K562 (cell line): ENCODE results near the gene TNFAIP6. TPM values are rescaled to one million over a fixed set of nuclear protein-coding genes. Genes with fewer than 3 reads are reported as not detected.

Source experiments
- ATAC-seq: fragments of 200-7000 bp; cut with Tn5 transposase; 3 replicates; pipeline ENCODE4 v1.9.1; 2020; ENCODE audit warnings: moderate library complexity
- BruUV-seq: library from RNA; stranded (reverse); fragments of 400-500 nt; replicated peaks from 2 replicates; lab custom pipeline; 2021; lab: Mats Ljungman, UMichigan
- CTCF ChIA-PET: fragments of 300-600 bp; formaldehyde crosslinking; extraction: SDS; loops from one replicate; lab custom pipeline; 2021; ENCODE audit warnings: low intra/inter-chr PET ratio; lab: Yijun Ruan, JAX
- POLR2A ChIA-PET: fragments of 300-600, 350-650 bp; sonication (Branson Sonifier 250); formaldehyde crosslinking; extraction: SDS; loops from one replicate; lab custom pipeline; 2021; ENCODE audit warnings: antibody characterized with exemption, inconsistent platforms; lab: Yijun Ruan, JAX
- DNase-seq, 4 experiments: peaks; one replicate each; pipeline versions ENCODE4 v3.0.0 to v3.0.0-alpha.2; 2011 to 2018; ENCODE audit warnings: low spot score in 3 of 4, mixed read lengths in 3 of 4; ENCODE audit errors: extremely low read depth in 1 of 4
- FAIRE-seq: peaks from 2 replicates; lab custom pipeline; 2011; peaks lifted over from hg19 to GRCh38; lab: Jason Lieb, UNC
- H2AFZ ChIP-seq: 2 replicates; pipeline ENCODE4 v1.6.0; 2011; ENCODE audit warnings: low read depth, low read length, control low read depth, inconsistent platforms
- H3K27ac ChIP-seq: fragments of 200-600 bp; 3 replicates; pipeline ENCODE4 v1.8.0; 2011; ENCODE audit warnings: low read depth, mild to moderate bottlenecking, control low read depth, inconsistent platforms, low read length, moderate library complexity, mixed read lengths; ENCODE audit errors: extremely low read depth
- H3K27me3 ChIP-seq, 2 experiments: fragments of 300-600 bp in 1 of 2; 2 replicates in 1 of 2; 3 replicates in 1 of 2; pipeline versions ENCODE4 v1.6.0 to v1.8.0; 2011; ENCODE audit warnings: inconsistent platforms in 2 of 2, low read length in 2 of 2, mild to moderate bottlenecking in 1 of 2, mixed read lengths in 1 of 2, moderate library complexity in 1 of 2; ENCODE audit not compliant: control insufficient read depth in 2 of 2, insufficient read depth in 2 of 2
- H3K36me3 ChIP-seq: fragments of 300-600 bp; 3 replicates; pipeline ENCODE4 v1.8.0; 2011; ENCODE audit warnings: mild to moderate bottlenecking, low read length, inconsistent platforms; ENCODE audit not compliant: control insufficient read depth, insufficient read depth
- H3K4me1 ChIP-seq, 2 experiments: fragments of 200-600 bp in 1 of 2; replicated peaks in 1 of 2; 2 replicates in 1 of 2; 3 replicates in 1 of 2; pipeline versions ENCODE4 v1.5.1 to v1.8.0; 2011; ENCODE audit warnings: inconsistent platforms in 2 of 2, low read length in 2 of 2, mild to moderate bottlenecking in 1 of 2, mixed read lengths in 1 of 2, moderate library complexity in 1 of 2; ENCODE audit not compliant: control insufficient read depth in 2 of 2, insufficient read depth in 2 of 2
- H3K4me2 ChIP-seq: 2 replicates; pipeline ENCODE4 v1.6.1; 2011; ENCODE audit warnings: low read length, control low read depth, inconsistent platforms, mixed read lengths; ENCODE audit not compliant: insufficient read depth
- H3K4me3 ChIP-seq: fragments of 200-600 bp; sonication (generic), shearing (Covaris generic); 2 replicates; pipeline ENCODE4 v1.5.1; 2016; ENCODE audit warnings: control low read depth, inconsistent platforms
- H3K79me2 ChIP-seq: fragments of 200-600 bp; 3 replicates; pipeline ENCODE4 v1.8.0; 2011; ENCODE audit warnings: low read length, inconsistent platforms; ENCODE audit not compliant: control insufficient read depth, insufficient read depth
- H3K9ac ChIP-seq, 2 experiments: 2 replicates each; pipeline versions ENCODE4 v1.6.0 to v1.6.1; 2011; ENCODE audit warnings: low read depth in 2 of 2, low read length in 2 of 2, control low read depth in 1 of 2, inconsistent platforms in 1 of 2, mild to moderate bottlenecking in 1 of 2, mixed read lengths in 1 of 2; ENCODE audit not compliant: insufficient read depth in 1 of 2
- H3K9me1 ChIP-seq: one replicate; pipeline ENCODE4 v1.6.0; 2011; ENCODE audit warnings: inconsistent platforms, mild to moderate bottlenecking, low read length, moderate library complexity; ENCODE audit not compliant: control insufficient read depth, insufficient read depth
- H3K9me3 ChIP-seq: replicated peaks from 2 replicates; pipeline ENCODE4 v1.5.1; 2011; ENCODE audit warnings: low read depth, low read length, inconsistent platforms; ENCODE audit not compliant: control insufficient read depth, insufficient read depth
- H4K20me1 ChIP-seq: replicated peaks from 2 replicates; pipeline ENCODE4 v1.6.1; 2011; ENCODE audit warnings: low read length, inconsistent platforms, mixed read lengths; ENCODE audit not compliant: control insufficient read depth, insufficient read depth
- E2F4 ChIP-seq: sonication (generic); formaldehyde crosslinking; IDR thresholded peaks from 2 replicates; pipeline ENCODE4 v1.8.0; 2022; ENCODE audit warnings: mild to moderate bottlenecking, low read depth, missing genetic modification reagents
- KDM5B ChIP-seq: fragments of 200-600 bp; sonication (generic); IDR thresholded peaks from 2 replicates; pipeline ENCODE4 v1.6.1; 2012; ENCODE audit warnings: low read depth, mild to moderate bottlenecking, moderate library complexity, low read length, control low read depth, inconsistent platforms; ENCODE audit not compliant: insufficient replicate concordance
- PHF8 ChIP-seq: fragments of 200-600 bp; sonication (generic); IDR thresholded peaks from 2 replicates; pipeline ENCODE4 v1.6.1; 2012; ENCODE audit warnings: mixed run types, mild to moderate bottlenecking, inconsistent platforms, low read length, moderate library complexity, borderline replicate concordance
- RAD21 ChIP-seq, 2 experiments: fragments of 250-450 bp in 1 of 2; fragments of 450-650 bp in 1 of 2; sonication (Bioruptor Pico) in 1 of 2; formaldehyde crosslinking in 1 of 2; IDR thresholded peaks in 1 of 2; conservative IDR thresholded peaks in 1 of 2; 2 replicates each; pipeline versions ENCODE4 v1.4.0 to v1.8.0; 2020 to 2022; ENCODE audit warnings: mild to moderate bottlenecking in 2 of 2, moderate library complexity in 1 of 2
- SMAD3 ChIP-seq: fragments of 450-650 bp; formaldehyde crosslinking; conservative IDR thresholded peaks from 2 replicates; pipeline ENCODE4 v1.4.0; 2020; ENCODE audit warnings: mild to moderate bottlenecking
- STAT5B ChIP-seq: fragments of 250-450 bp; sonication (Bioruptor Pico); IDR thresholded peaks from 2 replicates; pipeline ENCODE4 v1.8.0; 2021; ENCODE audit warnings: mild to moderate bottlenecking, inconsistent platforms
- U2AF2 ChIP-seq: fragments of 200-400 bp; formaldehyde crosslinking; optimal IDR thresholded peaks from 2 replicates; pipeline ENCODE3; 2017; ENCODE audit warnings: low read depth, mild to moderate bottlenecking, low read length
- ZNF133 ChIP-seq: fragments of 250-450 bp; sonication (Bioruptor Pico); IDR thresholded peaks from 2 replicates; pipeline ENCODE4 v1.4.0; 2020; ENCODE audit warnings: mild to moderate bottlenecking
- WGBS: fragments of 100-300 bp; shearing (Covaris generic); methylation state at CpG from one replicate; pipeline ENCODE4 v1.1.6; 2016; ENCODE audit warnings: low coverage, mixed read lengths; ENCODE audit not compliant: insufficient coverage; ENCODE audit errors: missing lambda C conversion rate; 5-methylcytosine and 5-hydroxymethylcytosine counted together
- in situ Hi-C: fragments of 300-500 bp; cut with MboI; formaldehyde crosslinking; loops from 4 replicates; pipeline ENCODE4 v1.15.0; 2018; ENCODE audit warnings: inconsistent platforms, mixed read lengths
- intact Hi-C: fragments of 100-400 bp; cut with micrococcal nuclease; formaldehyde crosslinking; loops from 2 replicates; pipeline ENCODE4 v1.14.2; 2022
- polyA plus RNA-seq, 8 experiments: library from polyadenylated mRNA; depleted of rRNA in 4 of 8; stranded (reverse) in 5 of 8; unstranded in 3 of 8; fragments of >200 nt; fragmentation: Nextera tagmentation in 2 of 8; fragmentation: Illumina TruSeq in 1 of 8; extraction: Ambion mirVana in 2 of 8; extraction: Trizol in 1 of 8; gene quantifications; 2 replicates each; pipeline versions ENCODE4 v1.2.1 to v1.2.3, GENCODE V29; 2011 to 2014; ENCODE audit warnings: inconsistent platforms in 1 of 8, missing spikeins in 1 of 8
- total RNA-seq, 7 experiments: library from RNA; depleted of rRNA in 6 of 7; stranded (reverse); fragments of >200 nt in 6 of 7; fragmentation: Illumina TruSeq in 2 of 7; extraction: Trizol in 2 of 7; gene quantifications; 2 replicates each; pipeline versions ENCODE4 v1.2.1 to v1.2.3, GENCODE V29; 2011 to 2021; ENCODE audit warnings: low replicate concordance in 1 of 7

The TNFAIP6 gene
- total and polyA plus RNA-seq, 9 of the 15 experiments (the other 6 are each of a cell fraction or from before 2014, with no cell fraction given): 0.07 to 0.28 (median 0.08) TPM; not detected in 6

- no peaks in the 10 kb centered on the region for H3K9me3 ChIP-seq
- ATAC-seq (peak; percentile 23; the same call in 2 of the 3 replicates), FAIRE-seq (no peak), DNase-seq (no peak)
- H3K36me3 ChIP-seq: no peaks in the 10 kb centered on the region
- intact Hi-C loops (no loop called here), in situ Hi-C loops (no loop called here)
- no peaks in the 10 kb centered on the region for H3K79me2 ChIP-seq
- TF ChIP-seq PHF8: no peak
- peak in 1 of 2 experiments; percentile 14; a peak in 2 of 4 replicates for TF ChIP-seq RAD21 (CRISPR knock-in tag; conservative IDR thresholded peaks at IDR 0.05 in 1 of 2, IDR thresholded peaks at IDR 0.05 in 1 of 2)
- no peak for TF ChIP-seq U2AF2
- TF ChIP-seq E2F4 (CRISPR knock-in tag): no peak
- TF ChIP-seq ZNF133 (CRISPR knock-in tag): no peak
- TF ChIP-seq KDM5B: no peak
- no peak for TF ChIP-seq STAT5B (CRISPR knock-in tag)
- no peak for TF ChIP-seq SMAD3 (CRISPR knock-in tag)
- H4K20me1 ChIP-seq: no peaks in the 10 kb centered on the region
- no peak overlapping the region for H3K4me2 ChIP-seq
- no peak overlapping the region for H2AFZ ChIP-seq
- no peak overlapping the region for H3K4me3 ChIP-seq
- peaks cover 0 to 9% of the 10 kb centered on the region in 2 experiments; a peak in 1 of 5 replicates for H3K4me1 ChIP-seq
- POLR2A ChIA-PET: interaction anchor here (1.0 kb wide), 1 partner anchor 23 kb away, joined by 3 read pairs; no protein-coding TSS in a partner anchor
- 2% methylated on average over 2 of the region's 2 CpGs for WGBS
- BruUV-seq: no TSS peak
- CTCF ChIA-PET: no interaction called here
- H3K27ac ChIP-seq: no peak overlapping the region
- H3K9ac ChIP-seq: no peak overlapping the region
- no peaks in the 10 kb centered on the region for H3K27me3 ChIP-seq
- H3K9me1 ChIP-seq: no peaks in the 10 kb centered on the region
Observed at GRCh38 chr2:151344906-151345305, 12.5 kb upstream of the TNFAIP6 start.
